ENCODE results near the gene KCNJ12. TPM values are rescaled to one million over a fixed set of nuclear protein-coding genes. Genes with fewer than 3 reads are reported as not detected.
A peak's percentile ranks its signal among the peaks of the same experiment; 100 is the strongest.
"Not testable (repeated sequence)": the region's sequence is repeated elsewhere in the genome, so short reads cannot be mapped to it uniquely, and the experiment has no call there.

KCNJ12 gene
- total and polyA plus RNA-seq, 12 donors, result 0.39 to 3.9 (median 0.97) TPM

DNA sequence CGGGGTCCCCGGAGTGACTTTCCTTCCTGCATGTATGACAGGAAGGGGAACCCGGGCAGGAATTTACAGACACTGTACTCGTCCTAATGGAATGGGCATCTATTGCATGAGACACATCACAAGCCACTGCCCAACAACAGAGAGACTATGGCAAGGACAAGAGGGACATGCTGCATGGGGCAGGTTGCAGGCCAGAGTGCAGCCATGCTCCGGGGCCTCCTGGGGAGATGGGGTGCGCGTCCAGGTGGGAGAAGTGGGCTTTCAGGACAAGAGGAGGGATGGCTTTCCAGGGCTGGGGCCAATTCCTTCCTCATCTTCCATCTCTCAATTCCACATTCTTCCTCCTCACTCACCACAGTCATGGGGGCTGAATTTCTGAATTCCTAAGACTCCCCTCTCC, 60.3 kb downstream of the KCNJ12 start:
- WGBS, 4 donors, result 63 to 72% (median 66%) methylated on average over 6 to 7 of the region's 7 CpGs

DNA sequence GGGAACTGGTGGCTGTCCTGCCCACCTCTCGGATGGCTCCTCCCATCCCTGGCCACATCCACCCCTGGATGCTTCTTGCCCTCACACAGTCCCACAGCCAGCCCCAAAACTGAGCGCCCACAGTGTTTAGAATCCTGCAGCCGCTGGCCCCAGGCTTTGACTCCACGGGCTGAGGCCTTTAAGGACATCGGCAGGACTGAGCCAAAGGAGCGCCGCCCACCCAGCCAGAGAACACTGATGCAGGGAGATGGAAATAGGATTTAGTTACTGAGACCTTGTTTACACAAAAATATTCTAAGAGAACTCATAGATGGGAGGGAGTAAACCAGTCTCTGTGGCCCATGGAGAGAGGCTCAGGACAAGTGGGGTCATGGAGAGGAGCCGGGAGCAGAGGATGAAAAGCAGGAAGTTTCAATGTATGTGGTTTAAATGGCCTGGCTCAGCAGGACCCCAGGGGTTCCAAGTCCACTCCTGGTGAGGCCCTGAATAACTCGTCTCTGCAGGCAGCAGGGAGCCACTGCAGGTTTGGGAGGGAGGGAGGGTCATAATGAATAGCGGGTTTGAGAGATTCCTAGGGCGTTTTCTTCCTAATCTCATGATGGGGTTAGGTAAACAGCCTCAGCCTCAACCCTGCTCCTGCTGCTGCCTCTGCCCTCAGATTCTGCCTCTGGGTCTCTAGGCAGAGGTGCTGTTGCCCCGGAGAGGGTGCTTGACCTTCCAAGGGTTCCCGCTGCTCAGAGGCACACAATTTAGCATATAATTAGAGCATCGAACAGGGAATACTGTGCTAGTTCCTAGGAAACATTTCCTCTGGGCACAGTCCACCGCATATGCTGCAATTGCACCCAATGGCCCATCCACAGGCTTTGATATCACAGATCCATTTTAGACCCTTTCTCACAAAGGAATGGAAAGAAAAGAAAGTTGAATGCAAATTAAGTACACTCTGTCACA, 61.0 kb downstream of the KCNJ12 start:
- H3K4me3 ChIP-seq; H3K36me3 ChIP-seq (replicated peaks in 1 of 2); H3K4me1 ChIP-seq (replicated peaks in 1 of 2); H3K9me3 ChIP-seq (replicated peaks in 1 of 3); H3K27me3 ChIP-seq; H3K27ac ChIP-seq; intact Hi-C loops (cut with DNase I): not testable (repeated sequence)
- whole genome bisulfite sequencing, 4 donors, result 55 to 75% (median 60%) methylated on average over 10 to 15 of the region's 15 CpGs
- peak in 1 of 7 donors; percentile 35 for DNase-seq

More for the DNA sequence above, 60.3 kb downstream of the KCNJ12 start:
- H3K9me3 ChIP-seq (replicated peaks in 1 of 3); H3K4me1 ChIP-seq (replicated peaks in 1 of 2); H3K27ac ChIP-seq; intact Hi-C loops (cut with DNase I); H3K36me3 ChIP-seq (replicated peaks in 1 of 2); H3K4me3 ChIP-seq; H3K27me3 ChIP-seq: not testable (repeated sequence)
- DNase-seq, result peak in 1 of 7 donors; percentile 18

- H3K36me3 ChIP-seq (replicated peaks in 1 of 2); H3K27ac ChIP-seq; H3K4me1 ChIP-seq (replicated peaks in 1 of 2); H3K9me3 ChIP-seq (replicated peaks in 1 of 3); H3K4me3 ChIP-seq; DNase-seq; H3K27me3 ChIP-seq; intact Hi-C loops (cut with DNase I): not testable (repeated sequence)
- WGBS, 4 donors, result 62 to 74% (median 70%) methylated on average over 2 to 5 of the region's 6 CpGs
Observed at GRCh38 chr17:21438316-21439014, 62.3 kb downstream of the KCNJ12 start.

DNA sequence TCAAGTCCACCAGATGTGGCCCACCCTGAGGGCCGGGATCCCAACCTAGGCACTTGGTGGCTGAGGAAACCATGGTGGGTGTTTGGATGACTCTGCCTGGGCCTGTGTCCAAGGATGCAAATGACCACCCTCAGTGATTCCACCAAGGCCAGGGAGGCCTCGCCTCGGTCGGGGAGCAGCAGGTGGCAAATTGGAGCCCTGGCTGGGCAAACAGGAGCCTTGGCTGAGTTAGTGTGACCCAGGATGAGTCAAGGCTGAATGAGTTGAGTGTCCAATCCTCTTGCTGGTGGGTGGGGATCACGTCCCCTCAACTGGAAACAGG, 62.8 kb downstream of the KCNJ12 start:
- H3K4me1 ChIP-seq (replicated peaks in 1 of 2); H3K36me3 ChIP-seq (replicated peaks in 1 of 2); H3K27me3 ChIP-seq; H3K9me3 ChIP-seq (replicated peaks in 1 of 3); H3K27ac ChIP-seq; H3K4me3 ChIP-seq; intact Hi-C loops (cut with DNase I): not testable (repeated sequence)
- WGBS, 4 donors, result 72 to 77% (median 75%) methylated on average over 3 of the region's 5 CpGs; no CpG with 5 or more reads in 1 of the 4 donors
- peak in 1 of 7 donors; percentile 11 for DNase-seq

DNA sequence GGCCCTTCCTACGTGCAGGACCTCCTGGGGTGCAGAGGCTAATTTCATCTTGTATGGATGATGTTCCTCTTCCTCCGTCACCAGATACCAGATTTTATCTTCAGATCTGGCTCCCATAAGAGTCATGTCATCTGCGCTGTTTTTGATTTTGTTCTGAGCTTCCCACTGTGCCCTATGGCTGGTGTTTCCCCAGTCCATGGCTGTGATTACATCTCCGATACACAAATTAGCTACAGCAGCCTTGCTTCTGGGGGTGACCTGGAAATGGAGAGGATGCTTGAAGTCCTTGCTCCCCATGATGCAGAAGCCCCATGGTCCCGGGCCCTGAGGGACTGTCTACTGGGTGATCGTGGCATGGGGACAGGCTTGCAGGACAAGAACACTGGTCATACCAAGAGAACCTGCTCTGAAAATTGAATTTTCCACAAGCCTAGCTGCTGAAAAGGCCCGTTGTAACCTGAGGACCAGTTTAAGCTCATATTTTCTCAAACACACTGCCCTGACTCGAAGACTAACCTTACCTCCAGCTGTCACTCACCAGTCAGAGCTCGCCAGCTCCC, 69.0 kb downstream of the KCNJ12 start:
- WGBS, 4 donors, result 77 to 84% (median 81%) methylated on average over 8 to 9 of the region's 9 CpGs
- H3K27ac ChIP-seq, result no peak overlapping the region
- H3K36me3 ChIP-seq (replicated peaks in 1 of 2), result no peaks in the 10 kb centered on the region
- H3K27me3 ChIP-seq, result no peaks in the 10 kb centered on the region
- H3K9me3 ChIP-seq (replicated peaks in 1 of 3), result no peaks in the 10 kb centered on the region
- peak in 1 of 7 donors; percentile 39 for DNase-seq
- no peak for TF ChIP-seq POLR2A (IDR thresholded peaks at IDR 0.05)
- no peak for TF ChIP-seq CTCF (IDR thresholded peaks at IDR 0.05)
- no peak overlapping the region for H3K4me3 ChIP-seq
- intact Hi-C loops (cut with DNase I), result no loop called here
- H3K4me1 ChIP-seq (replicated peaks in 1 of 2), result no peaks in the 10 kb centered on the region

GRCh38 chr17:21447552-21447951, 71.4 kb downstream of the KCNJ12 start:
- H3K9me3 ChIP-seq (replicated peaks in 1 of 3); H3K4me1 ChIP-seq (replicated peaks in 1 of 2); H3K4me3 ChIP-seq; H3K36me3 ChIP-seq (replicated peaks in 1 of 2); H3K27ac ChIP-seq; intact Hi-C loops (cut with DNase I); H3K27me3 ChIP-seq: not testable (repeated sequence)
- DNase-seq, result peak in 1 of 7 donors; percentile 13
- 49 to 63% (median 53%) methylated on average over 4 of the region's 4 CpGs for WGBS, 4 donors

Measured in adrenal gland (tissue), 12 donors.